T-helper 2 cell treated with Interferon-gamma antibody and Interleukin-4, amounts not matched to agents 5 μg/mL and 100 μg/mL, for 36 hours (primary cell): ENCODE measurements around the gene ULK2.
A peak's percentile ranks its signal among the peaks of the same experiment; 100 is the strongest.

Source experiments
- DNase-seq: peaks from one replicate; pipeline ENCODE4 v3.0.0; 2021; ENCODE audit warnings: low spot score
- H3K27ac Mint-ChIP-seq: one replicate; pipeline ENCODE4 v1.8.0; 2021; ENCODE audit warnings: mild to moderate bottlenecking, mixed read lengths
- H3K27me3 Mint-ChIP-seq: one replicate; pipeline ENCODE4 v1.8.0; 2021; ENCODE audit warnings: low read depth, mixed read lengths
- H3K36me3 Mint-ChIP-seq: one replicate; pipeline ENCODE4 v1.8.0; 2021; ENCODE audit warnings: low read depth, mixed read lengths
- H3K4me1 Mint-ChIP-seq: one replicate; pipeline ENCODE4 v1.8.0; 2021; ENCODE audit warnings: low read depth, mixed read lengths
- H3K4me3 Mint-ChIP-seq: one replicate; pipeline ENCODE4 v1.8.0; 2022; ENCODE audit warnings: mild to moderate bottlenecking, moderate library complexity, mixed read lengths
- H3K9me3 Mint-ChIP-seq: one replicate; pipeline ENCODE4 v1.8.0; 2021; ENCODE audit warnings: mixed read lengths

The ULK2 gene

DNA sequence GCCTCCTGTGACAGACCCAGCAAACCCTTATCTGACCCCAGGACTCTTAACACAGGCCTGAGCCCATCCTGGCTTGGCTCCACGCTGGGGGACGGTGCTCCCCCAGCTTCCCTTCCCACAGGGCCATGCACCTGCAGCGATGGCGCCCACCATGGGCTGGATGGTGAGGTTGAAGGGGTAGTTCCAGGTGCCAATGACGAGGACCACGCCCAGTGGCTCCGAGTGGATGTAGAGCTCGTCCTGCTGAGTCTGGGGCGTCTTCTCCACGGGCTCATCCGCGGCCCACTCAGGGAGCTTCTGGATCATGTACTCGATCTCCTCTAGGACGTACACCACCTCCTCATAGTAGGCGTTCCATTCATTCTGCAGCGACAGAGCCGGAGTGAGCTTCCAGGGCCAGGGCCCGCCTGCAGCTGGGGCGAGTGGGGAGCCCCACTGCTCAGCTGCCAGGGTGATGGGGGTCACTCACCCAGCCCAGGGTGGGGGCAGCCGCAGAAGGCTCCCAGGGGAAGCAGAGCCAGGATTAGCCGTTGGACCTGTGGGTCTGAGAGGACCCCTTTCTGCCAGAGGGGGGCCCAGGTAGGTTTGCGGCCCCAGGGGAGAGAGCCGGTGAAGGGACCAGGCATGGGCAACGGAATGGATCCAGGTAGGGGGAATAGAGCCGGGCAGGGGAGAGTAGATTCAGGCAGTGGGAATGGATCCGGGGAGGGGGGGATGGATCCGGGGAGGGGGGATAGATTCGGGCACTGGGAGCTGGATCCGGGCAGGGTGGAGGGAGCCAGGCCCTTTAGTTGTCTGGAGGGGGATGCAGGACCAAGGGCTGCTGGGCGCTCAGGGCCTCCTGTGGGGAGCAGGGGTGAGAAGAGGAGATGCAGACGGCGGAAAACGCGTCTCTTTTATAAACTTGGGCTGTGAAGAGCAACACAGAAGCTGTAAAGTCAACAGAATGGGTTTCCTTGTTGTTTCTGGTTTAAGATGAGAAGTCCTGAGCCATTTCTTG, 124.3 kb downstream of the ULK2 start:
- Mint-ChIP-seq H3K36me3 (no peaks in the 10 kb centered on the region), H3K27ac (no peak overlapping the region), H3K27me3 (no peaks in the 10 kb centered on the region), H3K4me3 (peak overlapping the region; percentile 29), H3K9me3 (no peaks in the 10 kb centered on the region), H3K4me1 (no peaks in the 10 kb centered on the region)
- DNase-seq = no peak

DNA sequence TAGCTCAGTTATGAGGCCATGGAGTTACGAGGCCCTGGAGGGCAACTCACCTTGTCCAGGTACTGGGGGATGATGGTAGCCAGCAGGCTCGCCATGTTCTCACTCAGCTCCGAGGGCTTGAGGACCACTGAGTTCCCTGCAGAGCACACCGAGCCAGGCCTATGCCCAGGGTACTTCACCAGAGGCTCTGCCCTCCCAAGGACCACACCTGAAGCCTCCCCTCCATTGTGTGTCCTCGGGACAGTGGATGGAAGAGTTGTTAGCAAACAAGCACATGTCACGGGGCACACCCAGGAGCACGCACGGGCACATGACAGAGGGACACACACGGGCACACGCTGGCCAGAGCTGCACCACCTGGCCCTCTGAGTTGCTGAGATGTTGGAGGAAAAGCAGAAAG, 125.2 kb downstream of the ULK2 start:
- Mint-ChIP-seq H3K36me3 (no peaks in the 10 kb centered on the region), H3K27ac (no peak overlapping the region), H3K4me3 (no peak overlapping the region), H3K9me3 (no peaks in the 10 kb centered on the region), H3K4me1 (no peaks in the 10 kb centered on the region), H3K27me3 (no peaks in the 10 kb centered on the region)
- DNase-seq = no peak

DNA sequence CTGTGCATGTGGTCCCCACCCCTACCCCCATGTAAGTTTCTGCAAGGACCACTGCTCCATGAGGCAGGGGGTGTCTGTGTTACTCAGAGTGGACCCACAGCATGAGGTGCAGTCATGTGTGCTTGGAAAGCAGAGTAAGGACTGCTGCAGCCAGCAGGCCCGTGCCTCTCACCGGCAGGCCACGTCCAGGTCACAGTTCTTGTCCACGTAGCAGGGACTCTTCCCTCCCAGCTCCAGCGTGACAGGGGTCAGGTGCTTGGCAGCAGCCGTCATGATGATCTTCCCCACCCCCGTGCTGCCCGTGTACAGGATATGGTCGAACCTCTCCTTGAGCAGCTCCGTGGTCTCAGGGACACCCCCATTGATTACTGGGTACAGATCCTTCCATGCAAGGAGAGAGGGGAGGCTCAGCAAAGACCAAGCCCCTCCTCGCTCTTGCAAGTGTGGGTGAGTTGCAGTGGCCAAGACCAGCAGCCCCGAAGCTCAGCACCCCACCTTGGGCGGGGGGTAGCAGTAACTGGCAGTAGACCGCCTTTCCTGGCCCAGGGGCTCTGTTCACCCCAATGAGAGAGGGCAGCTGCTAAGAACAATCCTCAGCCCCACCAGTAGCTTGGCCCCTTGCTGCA, 125.8 kb downstream of the ULK2 start:
- H3K9me3 Mint-ChIP-seq = no peaks in the 10 kb centered on the region
- no peak overlapping the region for H3K4me3 Mint-ChIP-seq
- no peaks in the 10 kb centered on the region for H3K27me3 Mint-ChIP-seq
- no peak for DNase-seq
- no peaks in the 10 kb centered on the region for H3K4me1 Mint-ChIP-seq
- no peak overlapping the region for H3K27ac Mint-ChIP-seq
- H3K36me3 Mint-ChIP-seq = no peaks in the 10 kb centered on the region

DNA sequence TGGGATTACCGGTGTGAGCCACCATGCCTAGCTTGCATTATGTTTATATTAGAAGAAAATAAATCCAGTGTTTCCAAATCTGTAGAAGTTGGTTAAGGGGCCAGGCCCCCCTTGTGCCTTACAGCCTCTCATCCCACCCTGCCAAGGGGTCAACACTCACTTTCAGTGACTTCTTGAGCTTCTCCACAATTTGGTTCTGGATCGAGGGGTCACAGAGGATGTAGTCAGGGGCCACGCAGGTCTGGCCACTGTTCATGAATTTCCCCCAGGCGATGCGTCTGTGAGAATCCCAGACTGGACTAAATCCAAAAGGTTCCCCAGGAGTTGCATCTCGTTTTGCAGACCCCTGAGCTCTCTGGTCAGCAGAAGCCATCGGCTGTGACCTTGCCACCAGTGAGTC, 126.8 kb downstream of the ULK2 start:
- Mint-ChIP-seq H3K4me1 (no peaks in the 10 kb centered on the region), H3K9me3 (no peaks in the 10 kb centered on the region), H3K27ac (no peak overlapping the region), H3K4me3 (no peak overlapping the region), H3K36me3 (no peaks in the 10 kb centered on the region), H3K27me3 (no peaks in the 10 kb centered on the region)
- no peak for DNase-seq

DNA sequence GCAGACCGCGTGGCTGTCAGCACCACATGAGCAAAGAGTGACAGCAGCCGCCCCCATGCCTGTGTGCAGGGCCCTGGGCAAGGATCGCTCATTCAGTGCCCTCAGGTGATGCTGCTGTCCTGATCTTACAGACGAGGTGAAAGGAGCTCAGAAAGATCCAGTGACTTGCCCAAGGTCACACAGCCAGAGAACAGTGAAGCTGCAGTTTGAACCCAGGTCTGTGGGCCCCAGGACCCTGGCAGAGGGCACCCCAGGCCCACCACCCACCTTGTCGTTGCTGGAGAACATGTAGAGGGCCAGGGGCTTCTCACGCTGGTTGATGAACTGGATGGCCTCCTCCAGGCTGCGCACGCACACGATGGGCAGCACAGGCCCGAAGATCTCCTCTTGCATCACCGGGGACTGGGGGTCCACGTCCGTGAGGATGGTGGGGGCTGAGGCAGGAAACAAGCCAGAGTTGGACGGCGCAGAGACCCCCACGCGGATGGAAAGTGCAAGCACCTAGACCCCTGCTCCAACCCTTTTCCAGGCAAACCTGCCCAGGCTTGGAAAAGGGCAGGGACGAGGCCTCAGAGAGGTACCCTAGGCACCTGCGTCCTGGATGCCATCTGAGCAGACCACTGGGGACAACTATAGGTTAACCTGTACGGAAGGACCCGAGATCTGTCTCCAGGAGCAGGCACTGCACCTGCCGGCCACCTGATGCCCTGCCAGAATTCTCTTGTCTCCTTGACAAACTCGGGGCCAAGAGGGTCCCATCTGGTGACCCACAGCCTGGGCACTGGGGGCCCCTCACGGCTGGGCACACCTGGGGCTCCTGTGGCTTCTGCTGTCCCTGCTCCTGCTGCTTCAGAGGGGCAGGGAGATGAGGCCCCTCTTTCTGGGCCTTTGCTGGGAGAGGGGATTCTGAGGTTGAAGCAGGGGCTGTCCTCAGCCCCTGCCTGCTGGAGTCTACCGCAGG, 128.2 kb downstream of the ULK2 start:
- Mint-ChIP-seq H3K9me3 (no peaks in the 10 kb centered on the region), H3K27me3 (peaks cover 2% of the 10 kb centered on the region), H3K4me3 (no peak overlapping the region), H3K4me1 (no peaks in the 10 kb centered on the region), H3K36me3 (no peaks in the 10 kb centered on the region), H3K27ac (no peak overlapping the region)
- DNase-seq = no peak

DNA sequence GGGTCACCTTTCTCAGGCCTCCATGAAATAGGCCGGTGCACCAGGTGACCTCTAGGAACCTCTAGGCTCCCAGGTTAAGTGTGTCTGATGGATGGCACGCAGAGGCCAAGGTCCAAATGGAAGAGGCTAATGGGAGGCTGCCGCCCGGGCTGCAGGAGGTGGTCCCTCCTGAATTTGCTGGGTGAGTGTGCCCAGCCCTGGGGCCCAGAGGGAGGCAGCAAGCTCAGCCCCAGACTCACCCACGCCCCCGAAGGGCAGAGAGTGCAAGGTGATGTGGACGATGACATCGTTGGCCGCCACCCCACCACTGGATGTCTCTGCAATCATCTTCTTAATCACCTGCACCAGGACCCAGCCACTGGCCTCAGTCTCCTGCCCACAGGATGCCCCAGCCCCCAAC, 129.0 kb downstream of the ULK2 start:
- Mint-ChIP-seq H3K27me3 (peaks cover 2% of the 10 kb centered on the region), H3K27ac (no peak overlapping the region), H3K9me3 (no peaks in the 10 kb centered on the region), H3K4me1 (no peaks in the 10 kb centered on the region), H3K36me3 (no peaks in the 10 kb centered on the region), H3K4me3 (no peak overlapping the region)
- DNase-seq = no peak

DNA sequence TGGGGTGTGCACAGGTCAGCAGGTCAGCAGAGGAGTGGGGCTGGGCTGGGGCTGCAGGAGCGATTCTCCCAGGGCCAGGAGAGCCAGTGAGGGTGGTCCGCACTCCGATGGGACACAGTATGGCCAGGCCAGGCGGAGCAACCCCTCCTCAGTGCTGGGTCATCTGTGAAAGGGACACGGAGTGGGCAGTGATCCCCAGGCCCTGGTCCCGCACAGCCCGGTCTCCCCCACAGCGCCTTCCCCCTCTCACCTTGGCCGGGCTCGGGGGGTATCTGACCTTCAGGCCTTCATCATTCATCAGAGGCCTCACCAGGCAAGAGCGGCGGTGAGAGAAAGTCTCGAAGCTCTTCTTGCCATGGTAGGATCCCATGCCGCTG, 129.7 kb downstream of the ULK2 start:
- H3K36me3 Mint-ChIP-seq = no peaks in the 10 kb centered on the region
- no peaks in the 10 kb centered on the region for H3K9me3 Mint-ChIP-seq
- DNase-seq = no peak
- H3K4me3 Mint-ChIP-seq = no peak overlapping the region
- H3K27me3 Mint-ChIP-seq = peaks cover 2% of the 10 kb centered on the region
- H3K27ac Mint-ChIP-seq = no peak overlapping the region
- H3K4me1 Mint-ChIP-seq = no peaks in the 10 kb centered on the region

DNA sequence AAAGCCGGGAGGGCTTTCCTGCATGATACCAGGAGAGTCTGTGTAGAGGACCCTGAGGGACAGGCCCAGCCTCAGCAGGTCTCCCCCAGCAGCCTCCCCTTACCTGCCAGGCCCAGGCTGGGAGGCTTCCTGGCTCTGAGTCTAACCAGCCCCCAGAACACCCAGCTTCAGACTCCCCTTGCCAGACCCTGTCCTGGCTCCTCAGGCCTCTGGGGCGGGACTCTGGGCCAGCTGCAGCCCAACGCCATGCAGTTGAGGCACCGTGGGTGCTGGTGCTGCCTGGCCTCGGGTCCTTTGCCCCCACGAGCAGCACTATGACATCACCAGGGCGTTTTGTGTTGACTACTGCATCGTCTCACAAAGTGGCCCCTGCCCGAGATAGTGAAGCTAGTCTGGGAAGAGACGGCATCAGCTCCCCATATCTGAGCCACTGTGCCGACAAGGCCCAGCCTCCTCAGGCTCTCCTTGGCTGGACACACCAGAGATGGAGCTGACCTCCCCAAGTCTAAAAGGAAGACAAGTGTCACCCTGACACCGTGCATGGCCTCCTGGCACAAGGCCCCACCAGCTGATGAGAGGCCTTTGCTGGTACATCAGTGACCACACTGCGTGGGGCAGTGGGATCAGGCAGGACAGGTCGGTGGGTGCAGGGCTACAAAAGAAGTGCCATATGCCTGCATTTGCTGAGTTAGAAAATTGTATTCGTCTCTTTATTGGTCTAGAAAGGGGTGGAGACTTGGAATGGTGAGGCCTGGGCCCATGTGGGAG, 130.2 kb downstream of the ULK2 start:
- no peak for DNase-seq
- H3K4me3 Mint-ChIP-seq = no peak overlapping the region
- no peaks in the 10 kb centered on the region for H3K36me3 Mint-ChIP-seq
- H3K4me1 Mint-ChIP-seq = no peaks in the 10 kb centered on the region
- no peaks in the 10 kb centered on the region for H3K9me3 Mint-ChIP-seq
- no peak overlapping the region for H3K27ac Mint-ChIP-seq
- H3K27me3 Mint-ChIP-seq = peaks cover 2% of the 10 kb centered on the region

DNA sequence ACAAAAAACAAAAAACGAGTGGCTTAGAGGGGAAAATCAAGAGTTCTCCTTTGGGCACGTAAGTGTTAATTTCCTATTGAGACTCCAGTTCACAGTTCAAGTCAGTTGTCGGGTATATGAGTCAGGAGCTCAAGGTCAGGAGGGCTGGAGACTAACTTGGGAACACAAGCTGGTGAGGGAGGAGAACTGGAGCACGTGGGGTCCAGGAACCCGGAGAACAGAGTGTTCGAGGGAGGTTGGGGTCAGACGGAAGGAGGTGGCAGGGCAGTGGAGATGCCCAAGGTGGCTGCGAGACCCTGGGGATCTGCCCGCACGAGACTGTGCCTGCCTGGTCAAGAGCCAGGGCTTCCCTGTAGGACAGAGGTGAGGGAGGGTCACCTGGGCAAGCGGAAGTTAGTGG, 131.7 kb downstream of the ULK2 start:
- no peaks in the 10 kb centered on the region for H3K36me3 Mint-ChIP-seq
- no peaks in the 10 kb centered on the region for H3K9me3 Mint-ChIP-seq
- no peak for DNase-seq
- peaks cover 2% of the 10 kb centered on the region for H3K27me3 Mint-ChIP-seq
- H3K4me1 Mint-ChIP-seq = no peaks in the 10 kb centered on the region
- H3K4me3 Mint-ChIP-seq = no peak overlapping the region
- no peak overlapping the region for H3K27ac Mint-ChIP-seq

DNA sequence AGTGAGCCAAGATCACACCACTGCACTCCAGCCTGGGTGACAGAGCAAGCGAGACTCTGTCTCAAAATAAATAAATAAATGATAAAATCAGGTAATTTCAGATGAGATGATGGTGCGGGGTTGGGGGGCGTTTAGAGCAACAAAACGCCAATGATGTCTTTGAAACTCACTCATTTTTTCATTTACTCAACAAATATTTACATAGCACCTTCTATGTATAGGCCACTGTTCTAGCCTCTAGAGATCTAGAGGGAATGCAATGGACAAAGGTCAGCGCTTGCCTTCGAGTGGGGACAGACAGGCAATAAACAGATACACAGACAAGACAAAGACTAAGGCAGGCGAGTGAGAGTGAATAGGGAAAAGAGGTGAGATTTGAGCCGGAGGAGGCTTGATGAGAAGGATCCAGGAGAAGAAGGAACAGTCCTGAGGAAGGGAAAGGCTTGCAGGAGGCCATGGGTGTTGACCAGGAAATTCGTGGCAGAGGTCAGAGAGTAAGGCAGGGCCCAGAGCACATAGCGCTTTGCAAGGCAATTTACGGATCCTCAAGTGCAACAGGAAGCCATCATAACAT, 133.7 kb downstream of the ULK2 start:
- Mint-ChIP-seq H3K4me3 (no peak overlapping the region), H3K9me3 (no peaks in the 10 kb centered on the region), H3K27me3 (peaks cover 2% of the 10 kb centered on the region), H3K36me3 (no peaks in the 10 kb centered on the region), H3K4me1 (no peaks in the 10 kb centered on the region), H3K27ac (no peak overlapping the region)
- DNase-seq = no peak

DNA sequence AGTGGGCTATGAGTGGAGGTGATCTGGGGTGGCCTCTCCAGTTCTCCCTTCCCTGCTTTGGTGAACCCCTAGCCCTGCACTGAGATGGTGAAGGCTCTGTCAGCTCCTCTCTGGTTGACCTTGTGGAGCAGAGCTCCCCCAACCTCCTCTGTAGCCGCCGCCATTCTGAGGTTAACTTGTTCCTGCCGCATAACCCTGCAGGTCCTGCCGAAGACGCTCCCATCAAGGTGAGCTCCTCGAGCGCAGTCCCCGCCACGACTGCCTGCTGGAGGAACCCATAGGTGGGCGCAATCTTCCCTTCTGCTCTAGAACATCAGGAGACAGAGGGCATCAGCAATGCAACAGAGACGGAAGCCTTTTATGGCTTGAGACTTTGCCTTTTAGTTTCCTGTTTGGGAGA, 136.1 kb downstream of the ULK2 start:
- H3K4me3 Mint-ChIP-seq = no peak overlapping the region
- no peak overlapping the region for H3K27ac Mint-ChIP-seq
- H3K36me3 Mint-ChIP-seq = no peaks in the 10 kb centered on the region
- H3K27me3 Mint-ChIP-seq = peaks cover 2% of the 10 kb centered on the region
- DNase-seq = no peak
- no peaks in the 10 kb centered on the region for H3K4me1 Mint-ChIP-seq
- H3K9me3 Mint-ChIP-seq = no peaks in the 10 kb centered on the region

DNA sequence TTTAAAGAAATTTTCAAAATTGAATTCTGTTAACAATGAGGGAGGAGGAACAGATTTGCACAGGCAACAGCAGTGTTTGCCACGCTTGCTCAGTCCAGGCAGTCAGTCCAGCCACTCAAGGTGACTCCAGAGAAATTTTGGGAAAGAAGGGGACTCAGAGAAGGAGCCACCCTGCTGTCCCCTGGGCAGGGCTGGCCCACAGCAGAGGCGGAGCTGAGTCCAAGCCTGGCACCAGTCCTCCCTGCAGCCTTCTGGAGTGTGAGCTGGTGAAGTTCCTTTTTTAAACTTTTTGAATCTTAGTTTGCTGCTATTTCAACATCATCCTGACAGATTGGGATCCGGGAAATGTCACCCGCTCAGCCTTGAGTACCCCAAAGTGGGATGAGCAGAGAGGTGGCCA, 136.9 kb downstream of the ULK2 start:
- Mint-ChIP-seq H3K27ac (no peak overlapping the region), H3K4me1 (no peaks in the 10 kb centered on the region), H3K36me3 (no peaks in the 10 kb centered on the region), H3K27me3 (peaks cover 2% of the 10 kb centered on the region), H3K9me3 (no peaks in the 10 kb centered on the region), H3K4me3 (no peak overlapping the region)
- DNase-seq = no peak

DNA sequence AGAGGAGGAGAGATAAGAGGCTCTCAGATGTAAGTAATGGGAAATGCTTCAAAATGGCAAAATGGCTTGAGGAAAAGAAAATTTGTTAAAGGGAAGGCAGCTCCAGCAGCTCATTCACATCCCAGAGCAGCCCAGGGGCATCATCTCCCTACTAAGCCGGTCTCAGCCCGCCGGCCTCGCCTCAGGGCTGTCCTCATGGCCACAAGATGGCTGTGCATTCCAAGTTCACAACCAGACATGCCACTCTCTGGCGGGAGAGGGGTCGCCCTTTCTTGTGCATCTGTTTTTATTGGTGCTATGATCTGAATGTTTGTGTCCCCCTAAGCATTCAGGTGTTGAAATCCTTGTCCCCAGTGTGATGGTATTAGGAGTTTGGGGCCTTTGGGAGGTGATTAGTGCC, 137.8 kb downstream of the ULK2 start:
- Mint-ChIP-seq H3K36me3 (no peaks in the 10 kb centered on the region), H3K9me3 (no peaks in the 10 kb centered on the region), H3K27ac (no peak overlapping the region), H3K4me3 (no peak overlapping the region), H3K27me3 (peaks cover 6% of the 10 kb centered on the region), H3K4me1 (peaks cover 3% of the 10 kb centered on the region)
- no peak for DNase-seq
